Ureter (tissue), 1 donor: ENCODE results near the gene CLCN2. TPM values are rescaled to one million over a fixed set of nuclear protein-coding genes. Genes with fewer than 3 reads are reported as not detected.

Experiments used
- DNase-seq: peaks from one replicate; pipeline ENCODE4 v3.0.0-alpha.2; 2020; ENCODE audit warnings: low spot score
- total RNA-seq: library from RNA; stranded (reverse); gene quantifications from one replicate; pipeline ENCODE4 v1.2.4, GENCODE V29; 2023
- donor health status: DM: yes; HTN: yes; CAD: no.

The CLCN2 gene
- total RNA-seq, 1 donor from 2014 or later, result 11.7 TPM

DNA sequence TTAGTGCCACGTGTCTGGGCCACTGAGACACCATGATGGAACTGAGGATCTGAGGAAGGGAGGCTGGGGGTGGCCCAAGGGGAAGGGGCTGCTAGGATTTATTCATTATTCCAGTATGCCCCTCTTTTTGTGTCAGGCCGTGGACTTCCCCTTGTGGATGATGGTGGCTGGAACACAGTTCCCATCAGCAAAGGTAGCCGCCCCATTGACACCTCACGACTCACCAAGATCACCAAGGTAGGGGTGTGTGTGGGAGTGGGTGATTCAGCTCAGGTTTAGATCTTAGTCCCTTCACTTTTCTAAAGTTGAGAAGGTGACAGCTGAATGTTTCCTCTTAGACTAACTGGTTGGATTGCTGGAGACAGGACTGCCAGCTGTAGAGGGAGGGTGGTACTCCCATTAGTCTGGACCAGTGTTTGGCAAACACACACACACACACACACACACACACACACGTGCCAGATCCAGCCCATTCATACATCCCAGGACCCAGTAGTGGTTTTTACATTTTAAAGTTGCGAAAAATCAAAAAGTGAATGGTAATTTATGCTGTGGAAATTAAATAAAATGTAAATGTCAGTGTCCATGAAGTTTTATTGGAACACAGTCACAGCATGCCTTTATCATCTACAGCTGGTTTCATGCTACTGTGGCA, 35.6 kb downstream of the CLCN2 start:
- DNase-seq, result no peak

DNA sequence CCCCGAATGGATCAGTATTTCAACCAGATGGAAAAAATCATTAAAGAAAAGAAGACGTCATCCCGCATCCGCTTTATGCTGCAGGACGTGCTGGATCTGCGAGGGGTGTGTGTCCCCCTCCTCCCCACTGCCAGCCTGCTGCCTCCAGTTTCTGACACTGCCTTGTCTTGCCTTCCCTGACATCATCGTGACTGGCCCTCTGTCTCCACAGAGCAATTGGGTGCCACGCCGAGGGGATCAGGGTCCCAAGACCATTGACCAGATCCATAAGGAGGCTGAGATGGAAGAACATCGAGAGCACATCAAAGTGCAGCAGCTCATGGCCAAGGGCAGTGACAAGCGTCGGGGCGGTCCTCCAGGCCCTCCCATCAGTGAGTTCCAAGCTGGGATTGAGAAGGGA, 36.1 kb downstream of the CLCN2 start:
- no peak for DNase-seq

DNA sequence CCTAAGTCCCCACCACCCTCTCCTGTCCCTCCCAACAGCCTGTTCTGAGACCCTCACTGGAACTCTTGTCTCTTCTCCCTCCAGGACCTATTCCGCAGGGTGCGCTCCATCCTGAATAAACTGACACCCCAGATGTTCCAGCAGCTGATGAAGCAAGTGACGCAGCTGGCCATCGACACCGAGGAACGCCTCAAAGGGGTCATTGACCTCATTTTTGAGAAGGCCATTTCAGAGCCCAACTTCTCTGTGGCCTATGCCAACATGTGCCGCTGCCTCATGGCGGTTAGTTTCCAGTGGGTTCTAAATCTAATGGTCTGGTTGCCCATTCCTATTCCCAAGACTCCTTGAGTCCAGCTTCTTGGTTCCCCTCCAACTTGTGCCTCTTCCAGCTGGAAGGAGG, 37.7 kb downstream of the CLCN2 start:
- DNase-seq, result no peak

DNA sequence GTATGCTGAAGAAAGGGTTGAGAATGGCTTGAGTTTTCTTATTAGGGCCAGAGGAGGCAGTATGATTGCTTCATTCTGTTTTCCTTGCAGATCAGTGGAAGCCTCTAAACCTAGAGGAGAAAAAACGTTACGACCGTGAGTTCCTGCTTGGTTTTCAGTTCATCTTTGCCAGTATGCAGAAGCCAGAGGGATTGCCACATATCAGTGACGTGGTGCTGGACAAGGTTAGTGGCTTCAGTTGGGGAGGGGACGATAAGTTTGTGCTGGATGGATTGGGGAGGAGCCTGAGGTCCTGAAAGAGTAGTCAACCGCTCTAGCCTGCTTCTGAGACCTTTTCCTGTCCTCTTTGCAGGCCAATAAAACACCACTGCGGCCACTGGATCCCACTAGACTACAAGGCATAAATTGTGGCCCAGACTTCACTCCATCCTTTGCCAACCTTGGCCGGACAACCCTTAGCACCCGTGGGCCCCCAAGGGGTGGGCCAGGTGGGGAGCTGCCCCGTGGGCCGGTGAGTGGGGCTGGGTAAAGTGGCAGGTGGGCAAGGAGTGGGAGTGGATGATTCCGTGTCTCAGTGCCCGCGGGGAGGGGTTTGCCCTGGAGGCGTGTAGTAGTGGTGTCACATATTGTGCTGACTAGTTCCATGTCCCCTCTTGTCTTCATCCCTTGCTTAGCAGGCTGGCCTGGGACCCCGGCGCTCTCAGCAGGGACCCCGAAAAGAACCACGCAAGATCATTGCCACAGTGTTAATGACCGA, 38.5 kb downstream of the CLCN2 start:
- no peak for DNase-seq

DNA sequence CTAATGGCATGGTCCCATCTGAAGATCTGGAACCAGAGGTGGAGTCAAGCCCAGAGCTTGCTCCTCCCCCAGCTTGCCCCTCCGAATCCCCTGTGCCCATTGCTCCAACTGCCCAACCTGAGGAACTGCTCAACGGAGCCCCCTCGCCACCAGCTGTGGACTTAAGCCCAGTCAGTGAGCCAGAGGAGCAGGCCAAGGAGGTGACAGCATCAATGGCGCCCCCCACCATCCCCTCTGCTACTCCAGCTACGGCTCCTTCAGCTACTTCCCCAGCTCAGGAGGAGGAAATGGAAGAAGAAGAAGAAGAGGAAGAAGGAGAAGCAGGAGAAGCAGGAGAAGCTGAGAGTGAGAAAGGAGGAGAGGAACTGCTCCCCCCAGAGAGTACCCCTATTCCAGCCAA, 39.7 kb downstream of the CLCN2 start:
- no peak for DNase-seq

DNA sequence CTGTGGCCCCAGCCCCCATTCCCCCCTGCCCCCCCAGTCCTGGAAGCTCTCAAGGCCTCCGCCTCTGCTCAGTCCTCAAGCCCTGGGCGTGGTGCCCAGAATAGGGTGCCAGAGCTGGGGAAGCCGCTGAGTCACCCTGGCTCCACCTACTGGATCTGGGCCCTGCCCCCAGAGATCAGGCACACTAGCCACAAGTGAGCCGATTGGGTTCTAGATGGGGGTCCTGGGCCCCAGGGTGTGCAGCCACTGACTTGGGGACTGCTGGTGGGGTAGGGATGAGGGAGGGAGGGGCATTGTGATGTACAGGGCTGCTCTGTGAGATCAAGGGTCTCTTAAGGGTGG, 41.3 kb downstream of the CLCN2 start:
- DNase-seq, result peak; percentile 97

DNA sequence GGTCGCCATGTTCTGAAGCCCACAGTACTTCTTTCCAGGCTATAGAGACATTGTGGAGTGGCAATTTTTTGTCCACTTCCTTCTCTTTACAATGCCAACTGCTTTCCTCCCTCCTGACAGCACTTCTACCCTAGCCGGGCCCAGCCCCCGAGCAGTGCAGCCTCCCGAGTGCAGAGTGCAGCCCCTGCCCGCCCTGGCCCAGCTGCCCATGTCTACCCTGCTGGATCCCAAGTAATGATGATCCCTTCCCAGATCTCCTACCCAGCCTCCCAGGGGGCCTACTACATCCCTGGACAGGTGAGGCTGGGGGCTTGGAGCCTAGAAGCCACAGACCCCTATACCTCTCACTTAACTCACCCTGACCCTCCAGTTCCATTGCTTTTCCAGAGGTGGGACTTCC, 44.2 kb downstream of the CLCN2 start:
- no peak for DNase-seq

DNA sequence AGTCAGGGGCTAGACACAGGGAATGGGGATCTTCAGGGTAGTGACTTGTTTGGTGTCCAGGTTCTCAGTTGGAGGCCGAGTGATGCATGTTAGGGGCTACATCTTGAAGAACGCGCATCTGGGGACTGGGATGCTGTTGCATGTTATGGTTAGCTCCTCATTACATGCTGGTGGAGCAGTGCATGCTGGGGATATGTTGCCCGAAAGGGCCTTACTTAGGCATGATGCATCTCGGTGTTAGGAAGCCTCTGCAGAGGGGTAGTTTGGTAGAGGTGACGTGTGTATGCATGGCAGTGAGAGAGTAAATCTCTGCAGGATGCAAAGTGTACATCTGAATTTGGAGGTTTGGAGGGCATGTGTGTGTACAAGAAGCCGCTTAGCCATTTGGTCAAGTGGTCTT, 44.6 kb downstream of the CLCN2 start:
- no peak for DNase-seq

DNA sequence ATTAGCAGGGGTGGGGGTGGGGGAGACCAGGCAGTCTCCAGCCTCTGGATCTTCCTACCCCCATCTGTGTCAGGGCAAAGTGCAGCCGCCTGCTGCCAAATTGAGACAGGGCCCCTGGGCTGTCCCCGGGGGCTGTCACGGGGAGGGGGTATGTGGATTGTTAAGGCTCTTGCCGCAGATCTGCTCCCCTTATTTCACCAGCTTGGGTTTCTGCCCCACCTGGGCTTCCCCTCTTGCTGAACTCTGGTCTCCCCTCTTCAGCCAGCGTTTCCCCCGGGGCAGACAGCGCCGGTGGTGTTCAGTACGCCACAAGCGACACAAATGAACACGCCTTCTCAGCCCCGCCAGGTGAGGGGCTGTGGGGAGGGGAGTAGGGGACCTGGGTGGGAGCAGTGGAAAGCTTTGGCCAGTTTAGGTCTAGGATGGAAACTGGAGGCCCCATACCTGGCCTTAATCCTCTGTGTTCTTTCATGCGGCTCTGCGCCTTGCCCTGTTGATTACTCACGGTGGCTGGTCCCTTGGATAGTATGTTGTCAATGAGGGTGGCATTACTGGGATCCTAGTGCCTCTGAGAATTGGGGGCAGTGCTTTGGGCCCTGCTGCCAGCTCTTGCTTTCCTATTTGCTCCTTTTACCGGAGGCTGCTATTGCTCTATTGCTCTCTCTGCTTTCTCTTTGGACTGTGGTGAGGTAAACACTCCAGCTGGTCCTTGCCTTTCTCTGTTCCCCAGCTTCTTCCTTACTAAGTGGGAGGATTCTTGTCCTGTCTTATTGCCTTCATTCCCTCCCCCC, 45.3 kb downstream of the CLCN2 start:
- no peak for DNase-seq

DNA sequence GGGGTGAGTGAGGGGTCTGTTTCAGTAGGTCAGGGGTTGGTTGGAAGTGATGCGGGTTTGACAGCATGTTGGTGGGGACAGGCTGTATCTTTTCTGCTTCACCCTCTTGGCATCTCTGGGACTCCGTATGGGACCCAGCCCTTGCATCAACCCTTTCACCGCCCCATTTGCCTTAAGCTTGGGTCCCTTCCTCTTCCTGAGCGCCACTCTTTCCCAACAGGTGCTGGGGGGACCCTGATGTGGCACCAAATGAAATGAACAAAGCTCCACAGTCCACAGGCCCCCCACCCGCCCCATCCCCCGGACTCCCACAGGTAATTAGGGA, 45.9 kb downstream of the CLCN2 start:
- no peak for DNase-seq

DNA sequence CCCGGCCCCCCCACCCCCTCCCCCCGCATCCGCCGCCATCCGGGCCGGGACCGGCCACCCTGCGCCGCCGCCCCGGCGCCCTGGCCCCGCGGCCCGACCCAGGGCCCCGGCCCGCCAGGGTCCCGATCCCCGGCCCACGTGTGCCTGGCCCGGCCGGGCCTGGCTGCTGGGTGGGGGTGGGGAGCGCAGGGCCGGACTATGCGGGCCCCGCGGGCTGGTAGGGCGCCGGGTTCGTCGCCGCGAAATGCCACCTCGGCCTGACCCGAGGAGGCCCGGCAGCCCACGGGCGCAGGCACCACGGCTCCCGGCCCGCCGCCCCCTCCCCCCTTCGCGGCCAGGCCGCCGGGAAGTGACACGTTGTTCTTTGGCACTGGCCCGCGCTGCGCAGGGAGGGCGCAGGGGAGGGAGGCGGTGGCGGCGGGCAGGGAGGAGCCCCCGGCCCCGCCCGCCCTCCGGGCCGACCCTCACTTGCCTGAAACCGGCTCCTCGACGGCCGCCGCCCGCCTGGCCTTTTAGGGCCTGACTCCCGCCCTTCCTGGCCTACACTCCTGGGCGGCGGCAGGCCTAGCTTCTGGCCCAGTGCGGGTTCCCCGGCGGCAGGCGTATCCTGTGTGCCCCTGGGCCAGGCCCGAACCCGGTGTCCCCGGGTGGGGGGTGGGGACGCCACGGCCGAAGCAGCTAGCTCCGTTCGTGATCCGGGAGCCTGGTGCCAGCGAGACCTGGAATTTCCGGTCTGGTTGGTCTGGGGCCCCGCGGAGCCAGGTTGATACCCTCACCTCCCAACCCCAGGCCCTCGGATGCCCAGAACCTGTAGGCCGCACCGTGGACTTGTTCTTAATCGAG, 46.5 kb downstream of the CLCN2 start:
- DNase-seq, result peak; percentile 88

DNA sequence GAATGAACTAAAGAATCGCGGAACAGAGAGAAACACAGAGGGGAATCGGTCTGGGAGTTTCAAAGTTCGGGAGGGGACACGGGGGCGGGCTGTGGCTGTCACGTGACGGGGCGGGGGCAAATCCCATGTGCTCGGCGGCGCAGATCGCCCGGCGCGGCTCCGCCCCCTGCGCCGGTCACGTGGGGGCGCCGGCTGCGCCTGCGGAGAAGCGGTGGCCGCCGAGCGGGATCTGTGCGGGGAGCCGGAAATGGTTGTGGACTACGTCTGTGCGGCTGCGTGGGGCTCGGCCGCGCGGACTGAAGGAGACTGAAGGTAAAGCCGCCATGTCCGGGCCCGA, 47.1 kb downstream of the CLCN2 start, which contains the start of gene EIF4G1:
EIF4G1 (plus strand) TSS at position 244 of the 337 bp plus-strand sequence. CDS start 1,191 bp downstream, outside the sequence.
- DNase-seq, result peak; percentile 95

DNA sequence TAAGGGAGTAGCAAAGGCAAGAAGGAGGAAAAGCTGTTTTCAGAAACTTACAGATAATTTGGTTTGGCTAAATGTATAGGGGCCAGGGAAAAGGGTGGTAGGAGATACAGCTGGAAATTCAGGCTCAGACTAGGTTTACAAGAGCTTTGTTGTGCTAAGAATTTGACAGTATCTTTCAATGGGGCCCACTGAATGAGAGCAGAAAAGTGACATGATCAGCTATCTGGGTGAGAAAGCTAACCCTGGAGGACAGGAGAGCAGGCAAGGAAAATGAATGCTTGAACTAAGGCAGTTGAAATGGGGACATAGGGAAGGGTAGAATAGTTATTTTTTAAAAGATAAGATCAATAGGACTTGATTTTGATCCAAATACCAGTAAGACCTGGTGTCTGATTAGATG, 49.8 kb downstream of the CLCN2 start:
- DNase-seq, result no peak

DNA sequence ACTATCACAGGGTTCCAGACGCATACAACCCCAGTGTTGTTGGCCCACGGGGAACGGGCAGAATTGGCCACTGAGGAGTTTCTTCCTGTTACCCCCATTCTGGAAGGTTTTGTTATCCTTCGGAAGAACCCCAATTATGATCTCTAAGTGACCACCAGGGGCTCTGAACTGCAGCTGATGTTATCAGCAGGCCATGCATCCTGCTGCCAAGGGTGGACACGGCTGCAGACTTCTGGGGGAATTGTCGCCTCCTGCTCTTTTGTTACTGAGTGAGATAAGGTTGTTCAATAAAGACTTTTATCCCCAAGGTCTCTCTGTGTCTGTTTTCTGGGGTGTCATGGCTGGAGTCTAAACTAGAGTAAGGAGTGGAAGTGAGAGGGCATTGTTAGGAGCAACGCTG, 52.7 kb downstream of the CLCN2 start:
- no peak for DNase-seq

DNA sequence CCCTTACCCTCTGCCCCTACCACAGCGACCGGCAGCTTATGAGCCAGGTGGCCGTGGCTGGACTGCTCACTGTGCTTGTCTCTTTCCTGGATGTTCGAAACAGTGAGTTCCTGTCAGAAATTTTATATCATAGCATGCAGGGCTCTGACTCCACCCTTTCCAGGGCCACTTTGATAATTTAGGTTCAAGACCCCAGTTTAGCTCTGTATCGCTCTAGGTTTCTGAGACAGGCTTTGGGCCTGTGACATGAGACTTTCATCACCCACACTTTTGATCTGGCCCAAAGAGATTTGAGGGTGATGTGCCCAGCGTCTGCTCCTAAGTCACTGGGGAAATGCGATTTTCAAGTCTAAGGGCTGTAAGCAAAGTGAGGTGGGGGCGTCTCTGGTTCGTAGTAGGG, 53.5 kb downstream of the CLCN2 start:
- no peak for DNase-seq

DNA sequence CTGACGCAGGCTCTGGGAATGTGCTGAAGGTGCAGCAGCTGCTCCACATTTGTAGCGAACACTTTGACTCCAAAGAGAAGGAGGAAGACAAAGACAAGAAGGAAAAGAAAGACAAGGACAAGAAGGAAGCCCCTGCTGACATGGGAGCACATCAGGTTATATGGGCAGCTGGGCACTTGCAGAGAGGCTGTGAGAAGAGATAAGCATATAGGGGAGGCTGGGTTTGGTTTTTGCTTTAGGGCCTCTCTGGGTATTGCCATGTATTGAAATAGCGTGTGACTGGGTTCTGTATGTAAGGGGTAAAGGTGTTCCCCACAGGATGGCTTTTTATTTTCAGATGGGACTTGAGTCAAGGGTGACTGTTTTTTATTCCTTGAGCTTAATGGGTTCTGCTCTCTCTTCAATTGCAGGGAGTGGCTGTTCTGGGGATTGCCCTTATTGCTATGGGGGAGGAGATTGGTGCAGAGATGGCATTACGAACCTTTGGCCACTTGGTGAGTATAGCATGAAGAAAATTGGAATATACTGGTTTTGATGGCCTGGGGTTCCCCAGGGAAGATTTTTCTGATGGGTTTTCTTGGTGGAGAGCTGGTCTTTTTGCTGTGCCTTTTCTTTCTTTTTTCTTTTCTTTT, 54.9 kb downstream of the CLCN2 start:
- DNase-seq, result no peak

DNA sequence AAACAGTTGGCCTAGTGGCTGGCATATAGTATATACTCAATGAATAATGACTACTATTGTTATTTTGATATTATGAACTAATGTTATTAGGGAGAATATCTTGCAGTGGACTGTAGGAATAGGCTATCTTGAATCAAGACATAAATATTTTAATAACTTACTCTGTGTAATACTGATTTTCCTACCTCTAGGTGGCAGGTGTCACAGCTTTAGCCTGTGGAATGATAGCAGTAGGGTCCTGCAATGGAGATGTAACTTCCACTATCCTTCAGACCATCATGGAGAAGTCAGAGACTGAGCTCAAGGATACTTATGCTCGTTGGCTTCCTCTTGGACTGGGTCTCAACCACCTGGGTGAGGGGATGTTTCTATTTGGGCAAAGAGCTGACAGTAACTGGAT, 55.8 kb downstream of the CLCN2 start:
- DNase-seq, result no peak

DNA sequence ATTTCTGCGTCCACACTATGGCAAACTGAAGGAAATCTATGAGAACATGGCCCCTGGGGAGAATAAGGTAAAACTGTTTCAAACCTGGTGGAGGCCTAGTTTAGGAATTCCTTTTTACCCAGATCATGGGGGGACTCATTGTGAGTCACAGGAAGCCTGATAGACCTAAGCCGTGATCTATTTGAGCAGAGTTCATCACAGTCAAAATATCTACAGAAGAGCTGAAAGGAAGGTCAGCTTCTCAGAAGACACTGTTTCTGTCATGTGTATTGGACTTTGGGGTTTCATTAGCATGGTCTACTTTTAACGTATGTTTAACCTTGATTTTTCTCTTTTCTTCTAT, 61.1 kb downstream of the CLCN2 start:
- no peak for DNase-seq

DNA sequence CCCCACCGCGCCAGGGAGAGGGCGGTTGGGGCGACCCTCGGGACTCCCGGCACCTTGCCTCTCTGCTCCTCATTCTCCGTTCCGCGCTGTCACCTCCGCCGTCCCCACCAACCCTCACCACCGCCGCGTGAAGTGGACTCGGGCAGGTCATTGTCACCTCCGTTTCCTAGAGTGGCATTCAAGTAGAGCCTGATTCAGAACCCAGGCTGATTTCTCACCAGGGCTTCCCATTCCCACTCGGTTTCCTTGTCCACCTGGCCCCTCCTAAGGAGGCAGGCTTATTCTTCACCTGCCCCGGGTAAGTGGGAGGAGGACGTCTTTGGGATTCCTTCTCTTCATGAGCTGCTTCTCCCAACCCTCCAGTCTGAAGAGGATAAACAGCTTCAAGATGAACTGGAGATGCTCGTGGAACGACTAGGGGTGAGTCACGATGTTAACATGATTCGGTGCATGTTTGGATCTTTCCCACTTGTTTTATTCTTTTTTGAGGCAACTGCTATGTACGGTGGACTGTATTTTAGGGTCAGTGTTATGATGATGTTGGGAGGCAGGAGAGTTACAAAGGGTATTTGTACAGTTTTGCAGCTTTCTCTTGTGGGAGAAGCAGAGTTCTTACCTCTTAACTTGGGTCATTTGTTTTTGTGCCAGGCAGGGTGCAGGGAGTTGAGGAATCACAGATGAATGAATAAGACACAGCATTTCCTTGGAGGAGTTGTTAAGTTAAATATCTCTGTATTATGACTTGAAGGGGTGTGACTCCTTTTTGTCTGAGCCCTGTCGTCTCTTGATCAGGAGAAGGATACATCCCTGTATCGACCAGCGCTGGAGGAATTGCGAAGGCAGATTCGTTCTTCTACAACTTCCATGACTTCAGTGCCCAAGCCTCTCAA, 61.7 kb downstream of the CLCN2 start:
- DNase-seq, result peak; percentile 62

DNA sequence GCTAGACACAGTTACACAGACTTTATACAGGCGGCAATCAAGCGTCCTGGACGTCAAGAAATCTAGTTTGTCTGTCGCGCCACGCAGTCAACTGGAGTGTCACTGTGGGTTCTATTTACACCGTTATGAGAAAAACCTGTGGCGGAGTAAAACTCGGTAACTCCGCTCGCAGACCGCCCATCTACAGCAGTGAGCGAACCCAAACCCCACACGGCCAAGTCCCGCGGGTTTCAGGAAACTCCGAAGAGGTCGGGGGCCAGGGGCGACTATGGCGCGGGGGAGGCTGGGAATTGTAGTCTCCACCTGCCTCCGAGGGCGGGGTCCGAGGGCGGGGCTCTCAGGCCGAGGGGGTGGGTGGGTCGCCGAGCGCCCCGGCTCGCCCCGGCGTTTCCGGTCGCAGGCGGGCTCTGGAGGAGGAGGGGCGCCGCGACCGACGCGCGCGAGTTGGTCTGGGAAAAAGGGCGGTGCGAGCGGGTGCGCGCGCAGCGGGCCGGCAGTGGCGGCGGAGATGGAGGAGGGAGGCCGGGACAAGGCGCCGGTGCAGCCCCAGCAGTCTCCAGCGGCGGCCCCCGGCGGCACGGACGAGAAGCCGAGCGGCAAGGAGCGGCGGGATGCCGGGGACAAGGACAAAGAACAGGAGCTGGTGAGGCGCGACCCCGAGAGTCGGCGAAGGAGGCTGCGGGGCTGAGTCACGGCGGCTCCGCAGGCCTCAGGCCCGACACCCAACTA, 62.5 kb downstream of the CLCN2 start, which contains the start of gene PSMD2:
PSMD2 (plus strand) TSS at position 483 of the 729 bp plus-strand sequence; CDS start at position 509, 26 bp downstream.
- peak; percentile 98 for DNase-seq
